CD1c-positive myeloid dendritic cell (primary cell): Measurements from ENCODE around the gene UCHL1.
"Not testable (repeated sequence)": the region's sequence is repeated elsewhere in the genome, so short reads cannot be mapped to it uniquely, and the experiment has no call there.

ENCODE experiments used
- DNase-seq: peaks from one replicate; pipeline ENCODE4 v3.0.0-alpha.2; 2016; ENCODE audit errors: extremely low spot score

UCHL1 gene

GRCh38 chr4:41236508-41236907 lies 20.2 kb upstream of the UCHL1 start:
- DNase-seq: no peak

GRCh38 chr4:41241919-41242318 lies 14.8 kb upstream of the UCHL1 start:
- no peak for DNase-seq

- DNase-seq: no peak
Observed at GRCh38 chr4:41245983-41246382, 10.7 kb upstream of the UCHL1 start.

- DNase-seq: no peak
Observed at GRCh38 chr4:41256131-41256739, 493 bp upstream of the UCHL1 start.

- DNase-seq: peak; percentile 83
Observed at GRCh38 chr4:41257257-41257901, 651 bp downstream of the UCHL1 start.

- DNase-seq: no peak
Observed at GRCh38 chr4:41257906-41258305, 1.2 kb downstream of the UCHL1 start.

GRCh38 chr4:41258783-41259182 lies 2.1 kb downstream of the UCHL1 start:
- peak; percentile 36 for DNase-seq

- DNase-seq: no peak
Observed at GRCh38 chr4:41260116-41260733, 3.5 kb downstream of the UCHL1 start.

- no peak for DNase-seq
Observed at GRCh38 chr4:41262198-41262597, 5.5 kb downstream of the UCHL1 start.

GRCh38 chr4:41264212-41264611 lies 7.5 kb downstream of the UCHL1 start:
- DNase-seq: no peak

- DNase-seq: no peak
Observed at GRCh38 chr4:41267997-41268396, 11.3 kb downstream of the UCHL1 start.

GRCh38 chr4:41268721-41269517 lies 12.2 kb downstream of the UCHL1 start:
- no peak for DNase-seq

GRCh38 chr4:41269682-41270081 lies 13.0 kb downstream of the UCHL1 start:
- no peak for DNase-seq

GRCh38 chr4:41275931-41276330 lies 19.2 kb downstream of the UCHL1 start:
- not testable (repeated sequence) for DNase-seq

GRCh38 chr4:41280010-41280409 lies 23.3 kb downstream of the UCHL1 start:
- no peak for DNase-seq

GRCh38 chr4:41281038-41281634 lies 24.4 kb downstream of the UCHL1 start:
- peak; percentile 78 for DNase-seq

- no peak for DNase-seq
Observed at GRCh38 chr4:41282366-41282765, 25.6 kb downstream of the UCHL1 start.

- no peak for DNase-seq
Observed at GRCh38 chr4:41285202-41285863, 28.6 kb downstream of the UCHL1 start.

GRCh38 chr4:41285864-41286235 lies 29.1 kb downstream of the UCHL1 start:
- no peak for DNase-seq

GRCh38 chr4:41287005-41287404 lies 30.3 kb downstream of the UCHL1 start:
- no peak for DNase-seq

GRCh38 chr4:41287852-41288251 lies 31.1 kb downstream of the UCHL1 start:
- DNase-seq: no peak

- DNase-seq: no peak
Observed at GRCh38 chr4:41288254-41288653, 31.5 kb downstream of the UCHL1 start.
